CD4-positive, alpha-beta T cell treated with Interleukin-1 beta for 1 hour (primary cell): Measurements from ENCODE around the gene PYGO2.
A peak's percentile ranks its signal among the peaks of the same experiment; 100 is the strongest.

ENCODE experiments used
- DNase-seq, 2 donors: peaks; one replicate each; pipeline ENCODE4 v3.0.0-alpha.2; 2020 to 2022

The PYGO2 gene, protein sequence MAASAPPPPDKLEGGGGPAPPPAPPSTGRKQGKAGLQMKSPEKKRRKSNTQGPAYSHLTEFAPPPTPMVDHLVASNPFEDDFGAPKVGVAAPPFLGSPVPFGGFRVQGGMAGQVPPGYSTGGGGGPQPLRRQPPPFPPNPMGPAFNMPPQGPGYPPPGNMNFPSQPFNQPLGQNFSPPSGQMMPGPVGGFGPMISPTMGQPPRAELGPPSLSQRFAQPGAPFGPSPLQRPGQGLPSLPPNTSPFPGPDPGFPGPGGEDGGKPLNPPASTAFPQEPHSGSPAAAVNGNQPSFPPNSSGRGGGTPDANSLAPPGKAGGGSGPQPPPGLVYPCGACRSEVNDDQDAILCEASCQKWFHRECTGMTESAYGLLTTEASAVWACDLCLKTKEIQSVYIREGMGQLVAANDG

DNA sequence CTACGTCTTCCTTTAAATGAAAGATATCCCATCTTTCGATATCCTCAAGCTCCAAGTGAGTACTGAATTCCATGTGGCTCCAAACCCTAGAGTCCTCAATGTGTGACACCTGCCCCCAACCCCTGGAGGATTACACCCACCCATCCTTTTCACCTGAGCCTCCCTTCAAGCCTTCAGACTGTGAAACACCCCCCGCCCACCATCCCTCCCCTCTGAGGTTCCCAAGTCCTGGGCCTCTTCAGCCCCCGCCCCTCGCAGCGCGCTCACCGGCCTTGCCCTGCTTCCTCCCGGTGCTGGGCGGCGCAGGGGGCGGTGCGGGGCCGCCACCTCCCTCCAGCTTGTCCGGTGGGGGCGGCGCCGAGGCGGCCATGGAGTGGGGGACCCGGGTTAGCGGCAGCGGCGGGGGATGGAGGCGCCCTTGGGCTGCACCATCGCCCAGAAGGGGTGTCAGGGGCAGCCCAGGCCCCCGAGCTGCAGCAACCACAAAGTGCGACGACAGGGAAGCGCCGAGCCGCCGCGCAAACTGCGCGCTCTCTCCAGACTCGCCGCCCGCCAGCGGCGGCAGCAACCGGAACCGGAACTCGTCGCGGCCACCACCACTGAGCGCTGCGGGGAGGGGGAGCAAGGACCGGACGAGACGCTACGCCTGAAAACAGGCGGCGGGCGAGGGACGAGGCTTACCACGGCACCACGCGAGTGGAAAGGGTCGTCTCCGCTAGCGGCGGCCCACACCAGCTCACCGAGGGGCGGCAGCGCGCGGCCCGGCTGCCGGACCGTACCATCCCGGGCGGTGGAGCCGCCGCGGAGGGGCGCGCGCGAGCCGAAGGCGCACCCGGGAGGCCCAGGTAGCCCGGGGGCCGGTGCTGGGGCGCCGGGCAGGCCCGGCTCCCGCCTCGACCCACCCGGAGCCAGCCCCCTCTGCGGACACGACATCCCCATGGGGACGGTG lies at the start of gene PYGO2:
Gene PYGO2, minus strand, starts transcription at position 576 of the 949 bp plus-strand sequence. Its CDS starts 206 bp downstream, at position 370.
- peak; percentile 82 to 84 for DNase-seq

DNA sequence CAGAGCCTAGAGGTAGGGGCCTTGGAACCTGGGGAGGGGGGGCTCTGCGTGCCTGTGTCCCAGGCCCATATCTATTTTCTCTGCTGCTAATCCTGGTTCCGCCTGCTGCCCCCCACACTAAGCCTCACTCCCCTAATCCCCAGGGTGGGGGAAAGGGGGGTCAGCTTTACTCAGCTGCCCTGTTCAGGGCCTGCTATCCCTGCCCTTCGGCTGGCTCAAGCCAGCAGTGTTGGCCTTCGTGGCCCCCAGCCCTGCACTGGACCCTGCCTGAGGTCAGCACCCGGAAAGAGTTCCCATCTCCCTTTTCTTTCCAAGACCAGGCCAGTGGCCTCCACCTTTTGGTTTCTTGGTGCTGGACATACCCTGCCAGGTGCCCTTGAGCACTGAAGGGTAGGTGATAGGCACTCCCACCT lies 49.4 kb upstream of the PYGO2 start:
- no peak for DNase-seq

DNA sequence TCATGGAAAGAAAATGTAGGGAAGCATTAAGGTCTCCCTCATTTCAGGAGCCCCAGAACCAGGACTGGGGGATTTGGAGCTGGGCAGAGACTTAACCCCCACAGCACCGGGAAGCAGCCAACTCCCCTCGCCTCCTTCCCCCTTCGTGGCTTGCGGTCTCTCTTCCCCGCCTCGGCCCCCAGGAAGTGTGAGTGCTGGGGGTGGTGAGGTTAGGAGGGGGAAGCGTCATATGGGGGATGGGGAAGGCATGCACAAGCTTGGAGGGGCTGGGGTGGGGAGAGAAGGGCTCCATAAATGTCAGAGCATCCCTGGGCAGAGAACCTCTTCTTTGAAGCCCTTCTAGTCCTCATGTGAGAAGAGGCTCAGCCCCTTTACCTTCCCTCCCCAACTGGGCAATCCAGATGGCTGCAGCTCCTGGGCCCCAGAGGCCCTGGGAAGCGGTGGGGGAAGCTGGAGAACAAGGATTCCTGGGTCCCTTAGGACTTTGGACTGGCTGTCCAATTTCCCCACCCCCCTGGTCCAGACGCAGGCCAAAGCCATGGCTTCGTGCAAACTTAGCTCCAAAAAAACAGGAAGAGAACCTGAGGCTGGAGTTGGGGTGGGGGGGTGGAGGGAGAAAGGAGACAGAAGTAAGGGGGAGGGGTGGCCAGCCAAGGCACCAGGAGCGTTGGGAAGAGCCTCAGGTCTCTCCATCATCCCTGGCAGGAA lies 48.8 kb upstream of the PYGO2 start:
- DNase-seq, result peak in 1 of 2 donors; percentile 37

DNA sequence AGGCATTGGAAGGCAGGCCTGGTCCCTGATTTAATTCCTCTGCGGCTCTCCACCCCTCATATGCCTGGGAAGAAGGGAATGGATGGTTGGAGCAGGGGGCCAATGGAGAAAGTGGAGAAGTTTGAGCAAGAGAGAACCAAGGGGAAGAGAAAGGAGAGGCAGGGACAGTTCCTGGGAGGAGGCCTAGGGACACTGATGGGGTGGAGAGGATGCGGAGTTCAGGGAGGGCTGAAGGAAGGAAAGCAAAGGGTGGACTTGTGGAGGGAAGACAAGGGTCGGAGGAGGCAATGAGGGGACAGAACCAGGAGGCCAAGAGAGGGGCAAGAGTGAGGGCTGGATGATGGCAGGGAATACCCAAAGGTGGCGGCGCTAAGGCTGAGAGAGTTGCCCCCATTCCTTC lies 48.2 kb upstream of the PYGO2 start:
- DNase-seq, result no peak

DNA sequence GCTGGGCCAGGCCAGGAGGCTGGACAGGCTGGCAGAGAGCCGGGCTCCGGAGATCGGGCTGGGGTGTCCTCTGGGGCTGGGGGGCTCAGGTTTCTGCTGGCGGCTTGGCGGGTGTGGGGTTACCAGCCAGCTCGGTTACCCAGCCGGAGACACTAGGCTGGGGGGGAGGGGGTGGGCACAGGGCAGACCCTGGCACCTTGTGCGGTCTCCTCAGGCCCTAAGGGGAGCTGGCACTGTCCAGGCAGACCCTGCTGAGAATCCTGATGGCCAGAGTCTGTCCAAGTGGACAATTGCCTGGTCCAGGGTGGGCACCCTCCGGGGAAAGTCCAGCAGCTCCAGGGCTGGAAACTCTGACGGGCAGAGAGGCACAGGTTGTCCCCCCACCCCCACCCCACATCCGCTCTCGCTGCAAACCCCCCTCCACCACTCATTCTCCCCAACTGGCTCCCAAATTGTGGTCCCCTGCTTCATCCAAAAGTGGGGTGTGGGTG lies 47.7 kb upstream of the PYGO2 start:
- no peak for DNase-seq

DNA sequence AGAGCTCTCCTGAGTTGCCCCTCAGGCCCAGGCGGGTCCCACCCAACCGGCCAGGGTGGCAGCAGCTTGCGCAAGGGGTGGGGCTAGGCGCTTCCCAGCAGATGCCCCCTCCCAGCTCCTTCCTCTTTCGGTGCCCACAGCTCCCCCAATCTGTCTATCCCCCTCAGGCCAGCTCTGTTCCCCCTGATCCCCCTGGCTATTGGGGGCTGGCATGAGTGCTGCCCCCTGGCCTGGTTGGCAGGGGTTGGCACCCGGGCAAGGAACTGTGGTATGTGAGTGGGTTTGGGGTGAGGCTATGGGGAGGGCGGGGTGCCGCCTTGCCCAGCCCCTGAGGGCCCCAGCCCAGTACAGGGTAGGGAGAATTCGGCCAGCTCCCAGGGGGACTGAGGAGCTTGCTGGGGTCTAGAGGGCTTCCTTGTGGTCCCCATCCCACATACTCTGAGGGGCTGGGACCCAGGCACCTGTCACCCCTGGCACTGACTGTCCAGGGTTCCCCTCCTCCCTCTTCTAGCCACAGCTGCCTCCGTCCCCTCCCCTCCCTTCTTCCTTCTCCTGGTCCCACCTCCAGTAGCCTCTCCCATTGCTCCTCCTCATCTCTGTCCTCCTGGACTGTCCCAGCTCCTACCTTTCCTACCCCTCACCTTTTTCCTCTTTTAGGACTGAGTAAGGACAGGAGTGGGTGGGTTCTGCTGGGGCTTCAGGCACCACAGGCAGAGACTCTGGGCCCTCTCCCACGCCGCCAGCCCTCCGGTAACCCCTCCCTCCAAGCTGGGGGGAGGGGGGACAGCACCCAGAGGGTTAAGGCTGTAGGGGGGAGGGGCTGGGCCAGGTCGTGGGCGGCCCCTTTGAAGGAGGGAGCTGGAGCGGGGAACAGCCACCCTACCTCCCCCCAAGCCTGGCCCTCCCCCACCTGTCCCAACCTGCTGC lies 46.7 kb upstream of the PYGO2 start:
- no peak for DNase-seq

DNA sequence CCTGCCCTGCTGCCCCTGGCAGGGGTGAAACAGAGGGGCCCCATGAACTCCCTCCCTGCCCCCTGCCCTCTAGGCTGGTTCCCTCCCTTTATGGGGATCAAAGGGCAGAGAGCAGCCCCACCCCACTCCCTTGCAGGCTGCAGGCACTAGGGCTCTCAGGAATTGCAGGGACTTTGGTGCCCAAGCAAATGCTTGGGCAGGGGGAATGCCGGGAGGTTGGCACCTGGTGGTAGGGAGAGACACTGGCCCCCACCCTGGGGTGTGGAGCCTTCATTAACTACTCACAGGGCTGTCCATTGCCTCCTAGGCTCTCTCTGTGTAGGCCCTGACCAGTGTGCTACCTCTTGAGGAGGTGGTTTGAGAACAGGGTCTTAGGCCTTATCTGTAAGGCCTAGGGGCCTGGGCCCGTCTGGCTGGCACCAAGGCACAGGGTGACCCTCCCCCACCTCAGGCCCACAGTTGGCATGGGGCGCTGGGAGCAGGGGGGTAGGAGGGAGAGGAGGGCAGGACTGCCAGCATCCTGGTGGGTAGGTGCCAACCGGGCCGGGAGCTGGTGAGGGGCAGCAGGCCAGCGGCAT lies 45.8 kb upstream of the PYGO2 start:
- no peak for DNase-seq

DNA sequence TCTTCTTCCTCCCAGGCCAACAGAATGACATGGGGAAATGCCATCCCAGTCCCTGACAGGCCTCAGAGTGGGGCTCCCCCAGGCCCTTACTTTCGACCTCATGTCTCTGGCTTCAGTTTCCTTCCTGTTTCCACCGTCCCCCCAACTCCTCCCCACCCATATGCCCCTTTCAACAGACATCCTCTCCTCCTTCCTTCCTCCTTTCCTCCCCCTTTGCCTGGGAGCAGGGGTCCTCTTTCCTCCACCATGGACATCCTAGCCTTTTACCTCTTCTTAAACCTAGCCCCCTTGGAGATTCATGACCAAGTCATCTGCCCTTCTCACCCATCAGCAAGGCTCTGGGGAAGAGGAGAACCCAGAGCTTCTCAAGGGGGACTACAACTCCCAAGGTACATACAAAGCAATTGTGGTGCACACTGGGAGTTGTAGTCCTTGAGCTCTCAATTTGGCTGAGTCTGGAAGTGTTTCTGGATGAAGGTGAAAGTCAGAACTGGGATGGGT lies 45.1 kb upstream of the PYGO2 start:
- peak; percentile 57 to 64 for DNase-seq

DNA sequence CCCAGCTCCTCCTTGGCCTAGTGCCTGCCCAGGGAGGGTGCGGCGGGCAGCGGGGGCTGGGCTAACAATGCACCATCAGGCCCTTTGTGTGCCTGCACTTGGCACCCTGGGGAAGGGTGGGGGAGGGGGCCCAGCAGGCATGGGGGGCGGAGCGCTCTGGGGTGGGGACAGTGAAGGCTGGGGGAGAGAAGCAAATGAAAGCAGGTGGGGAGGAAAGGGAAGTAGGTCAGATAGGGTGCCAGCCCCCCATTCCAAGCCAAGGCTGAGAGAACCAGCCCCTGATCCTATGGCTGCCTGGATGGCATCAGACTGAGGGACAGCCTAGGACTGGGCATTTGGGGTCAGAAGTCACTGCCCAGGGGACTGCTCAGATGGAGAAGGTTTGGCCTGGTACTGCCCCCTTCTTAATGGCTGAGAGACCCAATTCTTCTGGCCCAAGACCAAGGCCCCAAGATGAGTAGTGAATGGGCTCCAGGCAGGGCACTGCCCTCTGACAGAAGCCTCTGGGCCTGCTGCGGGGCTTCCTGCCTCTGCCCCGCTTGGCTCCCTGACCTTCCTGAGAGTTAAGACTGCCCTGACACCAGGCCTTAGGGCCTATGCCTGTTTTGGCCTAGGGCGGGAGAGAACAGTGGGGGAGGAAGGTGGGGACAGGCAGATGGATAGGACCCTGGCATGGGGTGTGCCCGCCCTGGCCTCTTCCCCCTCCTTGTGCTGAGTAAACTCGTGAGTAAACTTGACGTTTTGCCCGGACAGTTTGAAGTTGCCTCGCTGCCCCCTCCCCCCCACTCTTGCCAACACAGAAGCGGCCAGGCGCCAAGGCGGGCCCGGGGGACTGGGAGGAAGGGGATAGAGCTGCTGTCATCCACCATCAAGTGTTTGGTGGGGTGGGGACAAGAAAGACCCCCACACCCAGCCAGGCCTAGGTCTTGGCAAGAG lies 43.8 kb upstream of the PYGO2 start:
- DNase-seq, result peak; percentile 56 to 61

DNA sequence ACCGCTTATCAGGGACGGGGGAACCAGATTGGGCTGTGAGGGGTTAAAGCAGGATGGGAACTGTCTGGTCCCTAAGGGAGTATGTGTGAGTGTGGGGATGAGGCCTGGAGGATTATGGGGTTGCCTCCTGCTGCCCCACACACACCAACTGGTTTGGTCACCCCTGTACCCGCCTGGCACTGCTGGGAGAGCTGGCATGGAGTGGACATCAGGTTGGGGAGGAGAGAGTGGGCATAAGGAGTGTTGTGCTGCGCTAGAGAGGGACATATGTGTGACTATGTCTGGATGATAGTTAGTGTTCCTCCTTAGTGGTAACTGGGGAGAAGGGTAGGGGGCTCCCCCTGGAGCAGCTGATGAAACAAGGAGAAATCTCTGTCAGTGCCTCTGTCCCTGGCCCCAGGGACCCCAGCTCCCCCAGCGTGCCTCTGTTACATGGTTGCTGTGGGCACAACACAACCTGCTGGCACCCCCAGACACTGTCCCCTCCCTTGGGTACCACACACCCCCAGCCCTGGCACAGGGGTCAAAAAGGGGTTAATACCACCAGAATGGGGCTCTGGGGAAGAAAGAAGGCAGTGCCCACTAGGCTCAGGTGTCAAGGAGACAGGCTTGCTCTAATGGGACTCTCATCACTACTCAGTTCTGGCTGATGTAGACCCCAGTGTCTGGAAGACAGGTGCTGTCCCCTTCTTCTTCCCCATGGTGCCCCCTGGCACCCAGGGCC lies 42.9 kb upstream of the PYGO2 start:
- no peak for DNase-seq

DNA sequence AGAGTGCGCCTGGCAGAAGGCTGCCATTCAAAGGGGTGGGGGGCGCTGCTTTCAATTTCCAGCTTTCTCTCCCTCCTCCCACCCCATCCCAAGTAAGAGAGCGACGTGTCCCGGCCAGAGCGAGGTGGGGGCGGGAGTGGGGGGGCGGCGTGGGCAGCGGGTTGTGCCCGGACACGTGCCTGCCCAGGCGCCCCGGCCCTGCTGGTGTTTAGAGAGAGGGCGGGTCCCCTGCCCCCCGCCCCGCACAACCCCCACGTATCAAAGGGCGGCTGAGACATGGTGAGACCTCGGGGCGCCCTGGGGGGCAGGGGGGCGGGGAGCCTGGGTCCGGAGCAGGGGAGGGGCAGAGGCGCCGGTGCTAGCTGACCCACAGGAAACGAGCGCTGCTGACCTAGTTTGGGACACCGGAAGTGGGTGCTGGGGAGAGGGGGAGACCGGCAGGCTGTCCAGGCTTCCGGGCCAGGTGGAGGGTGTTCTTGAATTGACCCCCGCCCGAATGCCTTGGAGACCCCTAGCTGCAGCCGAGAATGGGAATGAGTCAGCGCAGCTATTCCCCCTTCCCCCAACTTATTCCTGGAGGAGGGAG lies 42.3 kb upstream of the PYGO2 start:
- DNase-seq, result no peak

DNA sequence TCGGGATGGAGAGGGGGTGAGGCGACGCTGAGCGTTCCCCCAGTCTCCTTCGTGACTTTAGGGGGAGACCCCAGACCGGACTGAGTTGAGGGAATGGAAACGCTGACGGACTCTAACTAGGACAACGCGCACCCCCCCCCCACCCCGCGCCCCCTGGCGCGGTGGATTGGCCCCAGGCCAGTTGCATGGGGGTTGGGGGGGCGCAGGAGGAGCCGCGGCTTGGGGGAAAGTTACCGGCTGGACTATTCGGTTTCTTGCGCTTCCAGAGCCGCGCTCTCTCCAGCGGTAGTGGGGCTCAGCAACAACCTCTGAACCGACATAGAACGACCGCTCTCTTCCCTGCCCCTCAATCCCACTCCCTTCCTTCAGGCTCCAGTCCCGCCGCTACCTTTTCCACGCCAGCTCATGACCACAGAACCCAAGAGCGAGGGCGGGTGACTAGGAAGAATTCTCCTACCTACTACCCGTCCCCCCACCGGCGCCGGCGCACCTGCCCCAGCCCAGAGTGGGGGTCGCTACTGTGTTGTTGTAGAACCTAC lies 41.7 kb upstream of the PYGO2 start:
- DNase-seq, result no peak

DNA sequence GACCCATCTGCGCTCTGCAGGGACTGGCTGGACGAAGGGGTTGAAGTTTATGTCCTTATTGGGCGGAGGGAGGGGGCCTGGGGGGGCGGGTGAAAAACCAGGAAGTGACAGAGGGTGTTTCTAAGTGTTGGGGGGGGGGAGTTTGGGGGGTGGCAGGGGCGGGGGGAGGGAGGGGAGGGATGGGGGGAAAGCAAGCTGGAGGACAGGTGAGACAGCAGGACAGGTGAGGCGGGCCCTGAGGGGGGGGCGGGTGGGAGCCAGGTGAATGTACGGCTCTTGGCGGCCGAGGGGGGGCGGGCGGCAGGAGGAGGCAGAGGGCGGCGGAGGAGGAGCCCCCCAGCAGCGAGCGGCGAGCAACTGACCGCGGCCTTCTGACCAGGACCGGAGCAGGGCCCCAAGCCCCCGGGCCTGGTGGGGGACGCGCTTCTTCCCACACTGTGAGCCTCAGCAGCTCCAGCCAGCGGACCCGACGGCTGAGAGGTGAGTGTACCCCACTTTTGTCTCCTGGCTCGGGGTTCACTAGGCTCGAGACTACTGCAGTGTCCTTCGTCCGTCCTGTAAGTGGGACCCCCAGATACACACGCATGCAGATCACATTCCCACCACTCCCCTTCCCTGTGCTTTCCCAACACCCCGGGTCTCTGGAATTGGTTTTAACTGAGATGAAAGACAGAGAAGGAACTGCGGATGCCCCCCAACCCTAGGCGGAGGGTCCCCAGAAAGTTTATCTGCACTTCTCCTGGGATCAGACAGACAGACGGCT lies 41.1 kb upstream of the PYGO2 start, which contains the start of gene ZBTB7B:
Gene ZBTB7B, plus strand, starts transcription at position 339 of the 763 bp plus-strand sequence. CDS start 11,859 bp downstream, outside the sequence.
- DNase-seq, result no peak

DNA sequence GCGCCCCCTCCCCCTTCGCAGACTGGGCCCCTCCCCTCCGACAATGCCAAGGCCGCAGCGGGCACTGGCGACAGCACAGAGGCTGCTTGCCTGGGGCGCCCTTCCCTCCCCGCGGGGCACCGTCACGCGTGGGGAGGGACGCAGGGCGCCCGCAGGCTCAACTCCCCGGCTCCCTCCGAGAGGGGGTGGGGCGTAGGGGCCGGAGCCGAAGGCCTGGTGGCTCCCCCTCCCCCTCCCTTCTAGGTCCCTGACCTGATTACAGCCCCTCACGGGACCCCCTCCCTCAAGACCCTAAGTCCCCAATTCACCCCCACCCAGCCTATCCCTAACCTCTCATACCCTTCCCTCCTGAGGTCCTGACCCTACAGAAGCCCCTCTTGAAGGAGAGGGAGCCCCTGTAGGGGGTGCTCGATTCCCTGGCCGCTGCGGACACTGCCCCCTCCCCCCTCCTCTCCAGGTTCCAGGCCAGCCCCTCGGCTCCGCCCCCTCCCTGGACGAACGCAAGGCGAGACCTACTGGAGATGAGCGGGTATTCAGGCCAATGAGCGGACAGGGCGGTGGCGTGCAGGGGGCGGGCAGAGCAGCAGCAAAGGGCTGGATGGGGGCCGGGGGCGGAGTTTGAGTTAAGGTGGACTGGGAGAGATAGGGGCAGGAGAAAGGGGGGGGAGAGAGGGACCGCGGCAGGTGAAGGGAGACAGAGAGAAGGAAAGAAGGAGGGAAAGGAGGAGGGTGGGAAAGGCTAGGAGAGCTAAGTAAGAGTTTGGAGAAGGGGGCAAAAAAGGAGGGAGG lies 40.3 kb upstream of the PYGO2 start:
- DNase-seq, result peak; percentile 97 to 98

DNA sequence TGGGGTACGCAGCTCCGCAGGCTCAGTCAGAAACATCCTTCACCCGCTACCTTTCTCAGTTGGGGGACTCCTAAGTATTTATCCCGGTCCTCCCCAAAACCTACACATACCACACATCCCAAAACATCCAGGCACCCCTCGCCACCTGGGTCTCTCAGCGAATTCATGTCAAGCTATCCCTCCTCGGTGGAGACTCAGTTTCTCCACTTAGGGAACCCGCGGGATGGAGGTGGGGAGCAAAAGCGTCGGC lies 39.8 kb upstream of the PYGO2 start:
- no peak for DNase-seq

DNA sequence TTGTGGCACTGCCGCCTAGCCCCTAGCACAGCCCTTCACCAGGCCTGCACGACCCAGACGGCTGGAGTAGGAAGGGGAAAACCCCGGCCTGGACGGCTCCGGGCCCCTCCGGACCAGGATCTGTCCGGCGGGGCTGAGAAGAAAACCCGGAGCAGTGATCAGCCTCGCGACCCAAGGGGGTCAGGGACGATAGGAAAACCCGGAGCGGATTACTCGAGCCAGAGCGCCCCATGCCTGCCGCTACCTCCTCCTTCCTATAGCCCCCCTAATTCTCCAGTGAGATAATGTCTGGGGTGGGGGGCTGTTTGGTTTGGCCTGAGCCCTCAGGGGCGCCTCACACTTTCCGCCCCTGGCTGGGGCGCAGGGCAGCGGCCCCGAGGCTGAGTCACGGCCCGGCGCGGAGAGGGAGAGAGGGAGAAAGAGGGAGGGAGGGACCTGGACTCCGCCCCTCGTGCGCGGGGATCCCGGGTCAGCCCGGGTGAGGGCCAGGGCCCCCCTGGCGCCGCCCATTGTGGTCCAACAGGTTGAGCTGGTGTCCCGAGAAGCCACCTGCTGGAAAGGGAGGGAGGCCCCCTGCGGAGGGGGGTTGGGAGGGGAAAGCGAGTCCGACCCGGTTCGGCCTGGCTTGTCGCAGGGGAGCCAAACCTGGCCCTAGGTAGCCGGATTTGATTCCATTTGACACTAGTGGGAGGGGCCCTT lies 39.3 kb upstream of the PYGO2 start:
- DNase-seq, result peak; percentile 78 to 81

DNA sequence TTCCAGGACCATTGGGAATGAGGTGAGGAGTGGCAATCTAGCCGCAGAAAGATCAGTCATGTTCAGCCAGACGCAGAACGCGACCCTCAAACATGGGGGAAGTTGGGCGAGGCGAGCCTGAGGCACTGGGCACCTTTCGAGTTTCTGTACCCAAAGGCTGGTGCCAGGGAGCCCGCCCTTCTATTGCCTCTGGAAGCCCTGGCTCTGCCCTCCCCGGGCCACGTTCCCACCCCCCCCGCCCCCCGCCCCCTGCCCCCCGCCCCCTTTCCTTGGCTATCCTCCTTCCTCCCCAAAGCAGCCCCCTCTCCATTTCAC lies 38.8 kb upstream of the PYGO2 start:
- no peak for DNase-seq
